MG63 (cell line): ENCODE measurements around the gene BFAR. TPM values are rescaled to one million over a fixed set of nuclear protein-coding genes. Genes with fewer than 3 reads are reported as not detected.

Experiments used
- total RNA-seq: library from RNA; depleted of rRNA; stranded (reverse); fragments of >200 nt; shearing (Covaris generic); gene quantifications from 2 replicates; pipeline ENCODE4 v1.2.3, GENCODE V29; 2014; ENCODE audit warnings: low replicate concordance; rRNA removed

BFAR gene
- total RNA-seq, 1 experiment from 2014 or later, result 121 TPM

Other genes with a start within 250 kb of the BFAR start
- 44.3 and 131 TPM in 2 replicates for gene PARN, start 2.7 kb upstream of the BFAR start, total RNA-seq
- gene PLA2G10, start 61.4 kb downstream of the BFAR start, total RNA-seq, result not detected in 2 replicates
- gene NPIPA3, start 70.5 kb downstream of the BFAR start, total RNA-seq, result 0.43 TPM in 1 of 2 replicates, not detected in the other
- gene NPIPA2, start 109.6 kb downstream of the BFAR start, total RNA-seq, result 0.43 TPM in 1 of 2 replicates, not detected in the other
- 113 and 139 TPM in 2 replicates for gene NOMO1, start 200.8 kb downstream of the BFAR start, total RNA-seq